Neutrophil (primary cell): ENCODE measurements around the gene RNLS.

Experiments
- H3K27ac ChIP-seq: fragments of 200-600 bp; sonication (generic); 2 replicates; pipeline ENCODE4 v1.5.1; 2016; ENCODE audit warnings: mild to moderate bottlenecking, moderate library complexity
- H3K27me3 ChIP-seq: fragments of 200-600 bp; sonication (generic); 2 replicates; pipeline ENCODE4 v1.6.0; 2016; ENCODE audit warnings: mild to moderate bottlenecking
- H3K36me3 ChIP-seq: fragments of 200-600 bp; sonication (generic); 2 replicates; pipeline ENCODE4 v1.5.1; 2017
- H3K4me1 ChIP-seq, 2 experiments: fragments of 200-600 bp in 1 of 2; sonication (generic) in 1 of 2; 1 replicate in 1 of 2; 2 replicates in 1 of 2; pipeline versions ENCODE4 v1.5.1 to v1.6.1; 2013 to 2016; ENCODE audit warnings: low read depth in 1 of 2, low read length in 1 of 2, mild to moderate bottlenecking in 1 of 2, moderate library complexity in 1 of 2; ENCODE audit not compliant: control insufficient read depth in 1 of 2, insufficient read depth in 1 of 2
- H3K4me3 ChIP-seq, 2 experiments: fragments of 200-600 bp in 1 of 2; sonication (generic) in 1 of 2; 1 replicate in 1 of 2; 2 replicates in 1 of 2; pipeline ENCODE4 v1.5.1; 2013 to 2016; ENCODE audit warnings: low read depth in 1 of 2, low read length in 1 of 2, mild to moderate bottlenecking in 1 of 2, moderate library complexity in 1 of 2
- H3K9me3 ChIP-seq: fragments of 200-600 bp; sonication (generic); 2 replicates; pipeline ENCODE4 v1.5.1; 2016
- TF ChIP-seq, protein P1 (sequence below): fragments of 200-600 bp; sonication (generic); IDR thresholded peaks from 2 replicates; pipeline ENCODE4 v1.5.1; 2016; ENCODE audit warnings: antibody characterized with exemption

Gene RNLS

DNA sequence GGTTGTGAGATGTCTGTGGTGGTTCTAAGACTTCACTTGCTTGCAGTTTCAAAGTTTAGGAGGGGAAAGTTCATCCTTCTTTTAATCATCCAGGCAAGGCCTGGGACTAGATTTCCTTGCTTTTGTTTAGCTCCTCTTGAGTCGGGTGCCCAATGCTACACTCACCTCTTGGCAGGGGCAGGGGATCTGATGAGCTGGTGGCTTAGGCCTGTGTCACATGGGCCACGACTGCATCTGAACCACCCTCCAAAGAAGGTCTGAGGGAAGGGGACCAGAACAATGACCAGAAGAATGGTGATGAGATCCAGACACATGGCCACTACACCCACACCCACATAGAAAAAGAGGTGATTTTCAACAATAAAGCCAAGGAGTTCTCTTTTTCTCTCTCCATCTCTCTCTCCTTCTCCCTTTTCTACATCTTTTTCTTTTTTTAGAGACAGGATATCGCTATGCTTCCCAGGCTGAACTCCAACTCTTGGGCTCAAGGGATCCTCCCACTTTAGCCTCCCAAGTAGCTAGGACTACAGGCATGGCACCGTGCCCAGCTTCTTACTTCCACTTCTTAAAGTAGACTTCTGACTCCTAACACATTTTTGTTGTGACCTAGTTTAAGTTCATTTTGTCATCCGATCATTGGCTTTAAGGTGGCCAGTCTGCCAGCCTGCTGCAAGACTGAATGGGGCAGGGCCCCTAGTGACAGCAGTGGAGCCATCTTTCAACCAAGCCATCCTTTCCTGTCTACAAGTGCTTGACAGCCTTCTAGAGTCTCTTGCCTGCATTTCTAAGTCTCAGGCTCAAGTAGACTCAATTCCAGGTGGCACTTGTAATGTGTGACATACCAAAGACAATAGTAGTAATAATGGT is 350.9 kb downstream of the RNLS start:
- TF ChIP-seq, protein P1, sequence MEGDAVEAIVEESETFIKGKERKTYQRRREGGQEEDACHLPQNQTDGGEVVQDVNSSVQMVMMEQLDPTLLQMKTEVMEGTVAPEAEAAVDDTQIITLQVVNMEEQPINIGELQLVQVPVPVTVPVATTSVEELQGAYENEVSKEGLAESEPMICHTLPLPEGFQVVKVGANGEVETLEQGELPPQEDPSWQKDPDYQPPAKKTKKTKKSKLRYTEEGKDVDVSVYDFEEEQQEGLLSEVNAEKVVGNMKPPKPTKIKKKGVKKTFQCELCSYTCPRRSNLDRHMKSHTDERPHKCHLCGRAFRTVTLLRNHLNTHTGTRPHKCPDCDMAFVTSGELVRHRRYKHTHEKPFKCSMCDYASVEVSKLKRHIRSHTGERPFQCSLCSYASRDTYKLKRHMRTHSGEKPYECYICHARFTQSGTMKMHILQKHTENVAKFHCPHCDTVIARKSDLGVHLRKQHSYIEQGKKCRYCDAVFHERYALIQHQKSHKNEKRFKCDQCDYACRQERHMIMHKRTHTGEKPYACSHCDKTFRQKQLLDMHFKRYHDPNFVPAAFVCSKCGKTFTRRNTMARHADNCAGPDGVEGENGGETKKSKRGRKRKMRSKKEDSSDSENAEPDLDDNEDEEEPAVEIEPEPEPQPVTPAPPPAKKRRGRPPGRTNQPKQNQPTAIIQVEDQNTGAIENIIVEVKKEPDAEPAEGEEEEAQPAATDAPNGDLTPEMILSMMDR, result no peak
- Histone ChIP-seq H3K4me1 (peaks cover 0 to 8% of the 10 kb centered on the region in 2 experiments), H3K27ac (peak overlapping the region; percentile 40), H3K27me3 (no peaks in the 10 kb centered on the region), H3K36me3 (no peaks in the 10 kb centered on the region), H3K4me3 (no peak overlapping the region), H3K9me3 (no peaks in the 10 kb centered on the region)

DNA sequence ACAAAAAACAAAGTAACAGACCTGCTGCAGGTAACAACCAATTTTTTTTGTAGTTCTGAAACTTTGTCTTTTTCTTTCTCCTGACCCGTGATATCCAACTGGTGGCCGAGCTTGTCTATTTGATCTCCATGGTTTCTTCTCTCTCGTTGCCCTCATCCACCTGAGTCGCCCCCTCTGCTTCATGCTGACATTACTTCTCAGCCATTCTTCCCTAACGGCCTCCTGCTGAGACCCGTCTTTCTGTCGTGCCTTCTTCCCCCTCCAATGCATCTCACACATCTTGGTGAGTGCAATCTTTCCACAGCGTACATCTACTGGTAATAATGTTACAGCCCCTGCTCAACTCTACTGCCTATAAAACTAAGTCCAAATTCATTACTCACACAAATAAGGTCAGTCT is 352.9 kb downstream of the RNLS start:
- no peaks in the 10 kb centered on the region for H3K27me3 ChIP-seq
- TF ChIP-seq, protein P1, result no peak
- H3K4me3 ChIP-seq, result no peak overlapping the region
- H3K36me3 ChIP-seq, result no peaks in the 10 kb centered on the region
- H3K9me3 ChIP-seq, result no peaks in the 10 kb centered on the region
- no peak overlapping the region for H3K27ac ChIP-seq
- H3K4me1 ChIP-seq, result peaks cover 0 to 8% of the 10 kb centered on the region in 2 experiments

DNA sequence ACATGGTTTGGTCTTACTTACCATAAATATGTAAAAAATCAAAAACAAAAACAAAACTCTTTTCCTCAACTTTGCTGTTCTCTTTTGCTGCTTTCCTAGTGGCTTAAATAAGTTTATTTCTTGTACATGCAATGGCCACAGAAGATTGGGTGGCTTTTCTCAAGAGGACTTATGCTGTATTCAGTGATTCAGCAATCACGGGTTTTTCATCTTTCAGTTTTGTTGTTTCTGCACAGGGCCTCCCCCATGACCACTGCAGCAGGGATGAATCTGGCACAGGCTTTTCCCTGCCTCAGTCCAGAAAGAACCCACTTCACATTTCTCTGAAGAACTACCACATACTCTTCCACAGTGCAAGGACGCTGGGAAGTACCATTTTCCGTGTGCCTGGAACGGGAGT is 355.0 kb downstream of the RNLS start:
- Histone ChIP-seq H3K27me3 (no peaks in the 10 kb centered on the region), H3K27ac (no peak overlapping the region), H3K9me3 (no peaks in the 10 kb centered on the region), H3K4me3 (no peak overlapping the region), H3K4me1 (peaks cover 0 to 7% of the 10 kb centered on the region in 2 experiments), H3K36me3 (no peaks in the 10 kb centered on the region)
- TF ChIP-seq, protein P1, result no peak

DNA sequence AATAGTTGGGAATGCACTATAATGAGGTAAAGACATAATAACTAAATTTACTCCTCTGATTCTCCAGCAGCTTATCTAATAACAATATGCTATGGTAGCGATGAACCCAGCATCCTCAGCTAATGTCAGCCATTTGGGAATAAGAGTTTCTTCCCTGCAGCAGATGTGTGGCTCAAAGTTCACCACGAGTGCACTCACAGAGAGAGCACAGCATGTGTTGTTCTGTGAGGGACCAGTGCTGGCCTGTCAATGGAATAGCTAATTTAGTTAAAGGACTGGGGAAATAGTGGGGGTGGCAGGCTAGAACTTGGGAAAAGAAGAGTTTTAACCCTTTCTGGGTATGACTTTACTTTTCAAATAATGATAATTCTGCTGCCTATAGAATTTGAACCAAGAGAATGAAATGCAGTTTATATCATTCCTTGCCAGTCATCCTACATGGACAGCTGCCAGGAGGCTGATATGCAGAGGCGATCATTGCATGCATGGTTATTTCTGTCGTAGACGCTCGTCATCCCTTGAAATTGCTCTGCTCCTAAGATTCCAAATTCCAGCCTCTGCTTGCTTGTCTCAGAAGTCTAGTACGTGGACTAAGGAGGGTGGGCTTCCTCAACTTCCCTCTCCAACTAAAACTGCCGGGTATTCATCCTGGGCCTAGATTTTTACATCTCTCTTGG is 355.6 kb downstream of the RNLS start:
- H3K27ac ChIP-seq, result no peak overlapping the region
- no peaks in the 10 kb centered on the region for H3K9me3 ChIP-seq
- TF ChIP-seq, protein P1, result no peak
- H3K4me1 ChIP-seq, result peaks cover 0 to under 1% of the 10 kb centered on the region in 2 experiments
- H3K36me3 ChIP-seq, result no peaks in the 10 kb centered on the region
- no peaks in the 10 kb centered on the region for H3K27me3 ChIP-seq
- no peak overlapping the region for H3K4me3 ChIP-seq

DNA sequence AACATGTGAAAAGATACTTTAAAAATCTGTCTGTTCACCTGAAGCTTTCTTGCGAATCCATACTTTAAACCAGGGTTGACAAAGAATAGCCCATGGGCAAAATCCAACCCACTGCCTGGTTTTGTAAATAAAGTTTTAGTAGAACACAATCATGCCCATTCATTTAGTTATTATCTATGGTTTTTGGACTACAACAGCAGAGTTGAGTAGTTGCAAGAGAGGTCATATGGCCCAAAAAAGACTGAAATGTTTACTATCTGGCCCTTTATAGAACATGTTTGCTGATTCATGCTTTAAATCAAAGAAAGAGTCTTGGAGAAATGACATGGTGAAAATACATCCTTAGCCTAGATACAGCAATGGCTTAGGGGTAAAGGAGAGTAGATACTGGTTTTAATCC is 356.2 kb downstream of the RNLS start:
- Histone ChIP-seq H3K27ac (no peak overlapping the region), H3K27me3 (no peaks in the 10 kb centered on the region), H3K4me3 (no peak overlapping the region), H3K36me3 (no peaks in the 10 kb centered on the region), H3K9me3 (no peaks in the 10 kb centered on the region), H3K4me1 (no peaks in the 10 kb centered on the region)
- TF ChIP-seq, protein P1, result no peak
